Cardiac muscle cell (in vitro differentiated cells and primary cell): Measurements from ENCODE around the gene ADAMTS2. TPM values are rescaled to one million over a fixed set of nuclear protein-coding genes. Genes with fewer than 3 reads are reported as not detected.

Experiments
- DNase-seq, 2 donors: peaks; one replicate each; pipeline versions ENCODE4 v3.0.0 to v3.0.0-alpha.2; 2010 to 2017; ENCODE audit warnings: low read depth in 1 of 2, low spot score in 1 of 2
- H3K27ac ChIP-seq: fragments of 200-600 bp; sonication (generic); 2 replicates; pipeline ENCODE4 v1.5.1; 2016
- H3K27me3 ChIP-seq: fragments of 200-600 bp; sonication (generic); 2 replicates; pipeline ENCODE4 v1.6.0; 2016; ENCODE audit warnings: control low read depth
- H3K36me3 ChIP-seq: fragments of 200-600 bp; sonication (generic); 2 replicates; pipeline ENCODE4 v1.5.1; 2016; ENCODE audit warnings: control low read depth
- H3K4me1 ChIP-seq: fragments of 200-600 bp; sonication (generic); 2 replicates; pipeline ENCODE4 v1.8.1; 2017; ENCODE audit warnings: low read depth, mild to moderate bottlenecking, mixed run types
- H3K4me3 ChIP-seq: fragments of 200-600 bp; sonication (generic); 2 replicates; pipeline ENCODE4 v1.5.1; 2016; ENCODE audit warnings: mild to moderate bottlenecking
- H3K9me3 ChIP-seq: fragments of 200-600 bp; sonication (generic); 2 replicates; pipeline ENCODE4 v1.5.1; 2017; ENCODE audit warnings: low read depth, mild to moderate bottlenecking, control low read depth
- CTCF ChIP-seq: IDR thresholded peaks from 2 replicates; pipeline ENCODE4 v1.5.1; 2012; ENCODE audit warnings: low read depth, mild to moderate bottlenecking, low read length
- polyA plus RNA-seq: library from polyadenylated mRNA; unstranded; fragments of >200 nt; fragmentation: Nextera tagmentation; extraction: Ambion mirVana; gene quantifications from 2 replicates; pipeline ENCODE4 v1.2.1, GENCODE V29; 2016
- total RNA-seq: library from RNA; depleted of rRNA; stranded (reverse); fragments of >200 nt; gene quantifications from 2 replicates; pipeline ENCODE4 v1.2.3, GENCODE V29; 2016

Gene ADAMTS2
- total and polyA plus RNA-seq, 2 experiments from 2014 or later, result 3.1 to 8.8 TPM

GRCh38 chr5:179151286-179152118 lies 193.8 kb downstream of the ADAMTS2 start:
- TF ChIP-seq CTCF, result no peak
- Histone ChIP-seq H3K4me3 (no peak overlapping the region), H3K27me3 (no peaks in the 10 kb centered on the region), H3K27ac (no peak overlapping the region), H3K4me1 (no peaks in the 10 kb centered on the region), H3K36me3 (no peaks in the 10 kb centered on the region), H3K9me3 (no peaks in the 10 kb centered on the region)
- no peak for DNase-seq

- Histone ChIP-seq H3K27ac (no peak overlapping the region), H3K4me3 (no peak overlapping the region), H3K27me3 (no peaks in the 10 kb centered on the region), H3K36me3 (no peaks in the 10 kb centered on the region), H3K4me1 (no peaks in the 10 kb centered on the region), H3K9me3 (no peaks in the 10 kb centered on the region)
- no peak for TF ChIP-seq CTCF
- no peak for DNase-seq
These were observed 195.2 kb downstream of the ADAMTS2 start for GRCh38 chr5:179150011-179150410.

GRCh38 chr5:179149278-179149677 lies 196.0 kb downstream of the ADAMTS2 start:
- Histone ChIP-seq H3K4me3 (no peak overlapping the region), H3K27ac (no peak overlapping the region), H3K27me3 (no peaks in the 10 kb centered on the region), H3K36me3 (no peaks in the 10 kb centered on the region), H3K9me3 (no peaks in the 10 kb centered on the region), H3K4me1 (no peaks in the 10 kb centered on the region)
- DNase-seq, result no peak
- TF ChIP-seq CTCF, result no peak

GRCh38 chr5:179148703-179149170 lies 196.5 kb downstream of the ADAMTS2 start:
- Histone ChIP-seq H3K27me3 (no peaks in the 10 kb centered on the region), H3K36me3 (no peaks in the 10 kb centered on the region), H3K4me1 (no peaks in the 10 kb centered on the region), H3K4me3 (no peak overlapping the region), H3K27ac (no peak overlapping the region), H3K9me3 (no peaks in the 10 kb centered on the region)
- TF ChIP-seq CTCF, result no peak
- no peak for DNase-seq

GRCh38 chr5:179147991-179148702 lies 197.1 kb downstream of the ADAMTS2 start:
- Histone ChIP-seq H3K4me3 (no peak overlapping the region), H3K27ac (no peak overlapping the region), H3K4me1 (no peaks in the 10 kb centered on the region), H3K9me3 (no peaks in the 10 kb centered on the region), H3K27me3 (no peaks in the 10 kb centered on the region), H3K36me3 (no peaks in the 10 kb centered on the region)
- no peak for DNase-seq
- TF ChIP-seq CTCF, result no peak
